ENCODE data around the gene LIPM.
A peak's percentile ranks its signal among the peaks of the same experiment; 100 is the strongest.

Gene LIPM

GRCh38 chr10:88791924-88792323, 10.6 kb upstream of the LIPM start:
- H3K27me3 ChIP-seq (ENCODE audit: insufficient read depth, poor library complexity, severe bottlenecking) = peaks cover 11% of the 10 kb centered on the region
- TF ChIP-seq CTCF (IDR thresholded peaks at IDR 0.05; ENCODE audit: insufficient read depth, low read length) (no peak), SPI1 (IDR thresholded peaks at IDR 0.05; ENCODE audit: borderline replicate concordance, low read depth) (no peak), REST (IDR thresholded peaks at IDR 0.05; ENCODE audit: insufficient replicate concordance, low read depth) (no peak), POLR2AphosphoS5 (IDR thresholded peaks at IDR 0.05; ENCODE audit: low read depth) (no peak), GABPA (IDR thresholded peaks at IDR 0.05; ENCODE audit: low read depth) (no peak)
- peak in 1 of 2 experiments; percentile 12 for DNase-seq (ENCODE audit: low read depth in 1 of 2, low spot score in 1 of 2)
- H3K27ac ChIP-seq (replicated peaks) = no peak overlapping the region
- no peak overlapping the region for H3K4me3 ChIP-seq (replicated peaks; ENCODE audit: insufficient read depth, low read length)

GRCh38 chr10:88792661-88793060, 9.9 kb upstream of the LIPM start:
- DNase-seq (ENCODE audit: low read depth in 1 of 2, low spot score in 1 of 2) = peak; percentile 40 to 90
- Histone ChIP-seq H3K4me3 (replicated peaks; ENCODE audit: insufficient read depth, low read length) (no peak overlapping the region), H3K27me3 (ENCODE audit: insufficient read depth, poor library complexity, severe bottlenecking) (peaks cover 11% of the 10 kb centered on the region), H3K27ac (replicated peaks) (no peak overlapping the region)
- TF ChIP-seq SPI1 (IDR thresholded peaks at IDR 0.05; ENCODE audit: borderline replicate concordance, low read depth) = peak; percentile 20; the same call in 1 of the 2 replicates
- TF ChIP-seq POLR2AphosphoS5 (IDR thresholded peaks at IDR 0.05; ENCODE audit: low read depth) = peak; percentile 93
- TF ChIP-seq GABPA (IDR thresholded peaks at IDR 0.05; ENCODE audit: low read depth) = no peak; the same call in 1 of the 2 replicates

GRCh38 chr10:88793712-88794299, 8.7 kb upstream of the LIPM start:
- TF ChIP-seq POLR2AphosphoS5 (IDR thresholded peaks at IDR 0.05; ENCODE audit: low read depth) (no peak), CTCF (IDR thresholded peaks at IDR 0.05; ENCODE audit: insufficient read depth, low read length) (no peak), REST (IDR thresholded peaks at IDR 0.05; ENCODE audit: insufficient replicate concordance, low read depth) (no peak), GABPA (IDR thresholded peaks at IDR 0.05; ENCODE audit: low read depth) (no peak), SPI1 (IDR thresholded peaks at IDR 0.05; ENCODE audit: borderline replicate concordance, low read depth) (no peak)
- DNase-seq (ENCODE audit: low read depth in 1 of 2, low spot score in 1 of 2) = no peak
- Histone ChIP-seq H3K27me3 (ENCODE audit: insufficient read depth, poor library complexity, severe bottlenecking) (peaks cover 18% of the 10 kb centered on the region), H3K27ac (replicated peaks) (no peak overlapping the region), H3K4me3 (replicated peaks; ENCODE audit: insufficient read depth, low read length) (no peak overlapping the region)

- peaks cover 18% of the 10 kb centered on the region for H3K27me3 ChIP-seq (ENCODE audit: insufficient read depth, poor library complexity, severe bottlenecking)
- TF ChIP-seq CTCF (IDR thresholded peaks at IDR 0.05; ENCODE audit: insufficient read depth, low read length) (no peak), GABPA (IDR thresholded peaks at IDR 0.05; ENCODE audit: low read depth) (no peak), SPI1 (IDR thresholded peaks at IDR 0.05; ENCODE audit: borderline replicate concordance, low read depth) (no peak), POLR2AphosphoS5 (IDR thresholded peaks at IDR 0.05; ENCODE audit: low read depth) (no peak), REST (IDR thresholded peaks at IDR 0.05; ENCODE audit: insufficient replicate concordance, low read depth) (no peak)
These were observed 7.8 kb upstream of the LIPM start for GRCh38 chr10:88794731-88795130.

More at GRCh38 chr10:88794731-88795130, 7.8 kb upstream of the LIPM start:
- Histone ChIP-seq H3K27ac (replicated peaks) (no peak overlapping the region), H3K4me3 (replicated peaks; ENCODE audit: insufficient read depth, low read length) (no peak overlapping the region)
- no peak for DNase-seq (ENCODE audit: low read depth in 1 of 2, low spot score in 1 of 2)
